Spleen (tissue), 7 donors: Measurements from ENCODE around the gene NGF.
"Not testable (repeated sequence)": the region's sequence is repeated elsewhere in the genome, so short reads cannot be mapped to it uniquely, and the experiment has no call there.

Experiments
- POLR2A ChIP-seq, 3 donors: fragments of 450-650 bp; IDR thresholded peaks; one replicate each; pipeline ENCODE4 v1.5.1; 2017; ENCODE audit warnings: antibody characterized with exemption in 3 of 3, mild to moderate bottlenecking in 1 of 3
- TF ChIP-seq, protein P1 (sequence below), 11 experiments: fragments of 200-600 bp in 7 of 11; fragments of 450-650 bp in 4 of 11; sonication (generic) in 4 of 11; IDR thresholded peaks in 8 of 11; conservative IDR thresholded peaks in 3 of 11; 1 replicate in 7 of 11; 2 replicates in 4 of 11; pipeline versions ENCODE4 v1.4.0 to v1.8.0; 2016 to 2021; ENCODE audit warnings: antibody characterized with exemption in 11 of 11, inconsistent platforms in 4 of 11, mild to moderate bottlenecking in 1 of 11
- donor health status: DM: no; HTN: no; CAD: no; lungs with moderate emphysema.
- donor health status: DM: no; HTN: no; CAD: no.
- donor health status: DM: no; HTN: no; CAD: no.

DNA sequence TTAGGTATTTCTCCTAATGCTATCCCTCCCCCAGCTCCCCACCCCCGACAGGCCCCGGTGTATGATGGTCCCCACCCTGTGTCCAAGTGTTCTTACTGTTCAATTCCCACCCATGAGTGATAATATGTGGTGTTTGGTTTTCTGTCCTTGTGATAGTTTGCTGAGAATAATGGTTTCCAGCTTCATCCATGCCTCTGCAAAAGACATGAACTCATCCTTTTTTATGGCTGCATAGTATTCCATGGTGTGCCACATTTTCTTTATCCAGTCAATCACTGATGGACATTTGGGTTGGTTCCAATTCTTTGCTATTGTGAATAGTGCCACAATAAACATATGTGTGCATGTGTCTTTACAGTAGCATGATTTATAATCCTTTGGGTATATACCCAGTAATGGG, 45.4 kb upstream of the NGF start:
- TF ChIP-seq, protein P1, sequence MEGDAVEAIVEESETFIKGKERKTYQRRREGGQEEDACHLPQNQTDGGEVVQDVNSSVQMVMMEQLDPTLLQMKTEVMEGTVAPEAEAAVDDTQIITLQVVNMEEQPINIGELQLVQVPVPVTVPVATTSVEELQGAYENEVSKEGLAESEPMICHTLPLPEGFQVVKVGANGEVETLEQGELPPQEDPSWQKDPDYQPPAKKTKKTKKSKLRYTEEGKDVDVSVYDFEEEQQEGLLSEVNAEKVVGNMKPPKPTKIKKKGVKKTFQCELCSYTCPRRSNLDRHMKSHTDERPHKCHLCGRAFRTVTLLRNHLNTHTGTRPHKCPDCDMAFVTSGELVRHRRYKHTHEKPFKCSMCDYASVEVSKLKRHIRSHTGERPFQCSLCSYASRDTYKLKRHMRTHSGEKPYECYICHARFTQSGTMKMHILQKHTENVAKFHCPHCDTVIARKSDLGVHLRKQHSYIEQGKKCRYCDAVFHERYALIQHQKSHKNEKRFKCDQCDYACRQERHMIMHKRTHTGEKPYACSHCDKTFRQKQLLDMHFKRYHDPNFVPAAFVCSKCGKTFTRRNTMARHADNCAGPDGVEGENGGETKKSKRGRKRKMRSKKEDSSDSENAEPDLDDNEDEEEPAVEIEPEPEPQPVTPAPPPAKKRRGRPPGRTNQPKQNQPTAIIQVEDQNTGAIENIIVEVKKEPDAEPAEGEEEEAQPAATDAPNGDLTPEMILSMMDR (IDR thresholded peaks at IDR 0.05 in 8 of 11, conservative IDR thresholded peaks at IDR 0.05 in 3 of 11): not testable (repeated sequence)
- TF ChIP-seq POLR2A (IDR thresholded peaks at IDR 0.05): not testable (repeated sequence)
